HEK293 (cell line): Measurements from ENCODE around the gene RIN2.

ENCODE experiments used
- HOXA7 ChIP-seq: sonication (generic); formaldehyde crosslinking; IDR thresholded peaks from 2 replicates; pipeline ENCODE4 v1.8.1; 2022; ENCODE audit warnings: missing genetic modification reagents, borderline replicate concordance
- SP2 ChIP-seq: fragments of 450-650 bp; formaldehyde crosslinking; IDR thresholded peaks from 2 replicates; pipeline ENCODE4 v1.5.1; 2016; ENCODE audit warnings: missing biosample characterization, missing genetic modification characterization
- ZBTB1 ChIP-seq: fragments of 450-650 bp; formaldehyde crosslinking; IDR thresholded peaks from 2 replicates; pipeline ENCODE4 v1.5.1; 2016; ENCODE audit warnings: missing biosample characterization, missing genetic modification characterization
- ZEB2 ChIP-seq: fragments of 450-650 bp; formaldehyde crosslinking; IDR thresholded peaks from 2 replicates; pipeline ENCODE4 v1.5.1; 2016; ENCODE audit warnings: missing biosample characterization, missing genetic modification characterization
- ZNF146 ChIP-seq: fragments of 450-650 bp; formaldehyde crosslinking; IDR thresholded peaks from 2 replicates; pipeline ENCODE4 v1.5.1; 2016; ENCODE audit warnings: missing biosample characterization, missing genetic modification characterization
- ZNF274 ChIP-seq, 2 experiments: fragments of 200-500 bp in 1 of 2; fragments of 450-650 bp in 1 of 2; sonication (Bioruptor generic) in 1 of 2; formaldehyde crosslinking in 1 of 2; IDR thresholded peaks; 2 replicates each; pipeline versions ENCODE4 v1.5.1 to v1.6.1; 2014 to 2016; ENCODE audit warnings: borderline replicate concordance in 1 of 2, inconsistent platforms in 1 of 2, low read length in 1 of 2, missing biosample characterization in 1 of 2, missing genetic modification characterization in 1 of 2
- TF ChIP-seq, protein P1 (sequence below): fragments of 450-650 bp; formaldehyde crosslinking; IDR thresholded peaks from 2 replicates; pipeline ENCODE4 v1.5.1; 2016; ENCODE audit warnings: missing biosample characterization, missing genetic modification characterization
- TF ChIP-seq, protein P2 (sequence below): fragments of 450-650 bp; formaldehyde crosslinking; IDR thresholded peaks from 2 replicates; pipeline ENCODE4 v1.5.1; 2016; ENCODE audit warnings: missing biosample characterization, missing genetic modification characterization

DNA sequence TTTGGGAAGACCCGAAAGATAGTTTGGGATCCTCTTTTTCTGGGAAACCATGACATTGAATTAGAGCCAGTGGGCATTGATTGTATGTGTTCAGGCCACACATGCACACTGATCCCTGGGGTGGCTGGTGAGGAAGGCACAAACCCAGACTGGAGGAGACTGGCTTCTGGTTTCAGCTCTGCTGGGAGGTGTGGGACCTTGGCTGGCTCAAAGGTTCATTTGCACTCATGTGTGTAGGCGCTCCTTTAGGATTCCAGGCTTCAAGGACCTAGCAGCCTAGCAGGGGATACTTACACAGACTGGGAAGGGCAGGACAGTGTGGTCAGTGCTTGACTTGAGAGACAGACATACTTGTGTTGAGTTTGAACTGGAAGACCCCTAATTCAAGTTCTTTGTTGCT, 7.2 kb downstream of the RIN2 start:
- TF ChIP-seq ZNF146 (tag by site-specific recombination) (no peak), ZEB2 (no peak), HOXA7 (CRISPR knock-in tag) (no peak), ZBTB1 (tag by site-specific recombination) (no peak), SP2 (tag by site-specific recombination) (no peak), ZNF274 (IDR thresholded peaks at IDR 0.05; ENCODE audit: low read length) (no peak), ZNF274 (tag by site-specific recombination; IDR thresholded peaks at IDR 0.05; ENCODE audit: borderline replicate concordance) (no peak)
- TF ChIP-seq, protein P1, sequence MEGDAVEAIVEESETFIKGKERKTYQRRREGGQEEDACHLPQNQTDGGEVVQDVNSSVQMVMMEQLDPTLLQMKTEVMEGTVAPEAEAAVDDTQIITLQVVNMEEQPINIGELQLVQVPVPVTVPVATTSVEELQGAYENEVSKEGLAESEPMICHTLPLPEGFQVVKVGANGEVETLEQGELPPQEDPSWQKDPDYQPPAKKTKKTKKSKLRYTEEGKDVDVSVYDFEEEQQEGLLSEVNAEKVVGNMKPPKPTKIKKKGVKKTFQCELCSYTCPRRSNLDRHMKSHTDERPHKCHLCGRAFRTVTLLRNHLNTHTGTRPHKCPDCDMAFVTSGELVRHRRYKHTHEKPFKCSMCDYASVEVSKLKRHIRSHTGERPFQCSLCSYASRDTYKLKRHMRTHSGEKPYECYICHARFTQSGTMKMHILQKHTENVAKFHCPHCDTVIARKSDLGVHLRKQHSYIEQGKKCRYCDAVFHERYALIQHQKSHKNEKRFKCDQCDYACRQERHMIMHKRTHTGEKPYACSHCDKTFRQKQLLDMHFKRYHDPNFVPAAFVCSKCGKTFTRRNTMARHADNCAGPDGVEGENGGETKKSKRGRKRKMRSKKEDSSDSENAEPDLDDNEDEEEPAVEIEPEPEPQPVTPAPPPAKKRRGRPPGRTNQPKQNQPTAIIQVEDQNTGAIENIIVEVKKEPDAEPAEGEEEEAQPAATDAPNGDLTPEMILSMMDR (tag by site-specific recombination), result no peak
- TF ChIP-seq, protein P2, sequence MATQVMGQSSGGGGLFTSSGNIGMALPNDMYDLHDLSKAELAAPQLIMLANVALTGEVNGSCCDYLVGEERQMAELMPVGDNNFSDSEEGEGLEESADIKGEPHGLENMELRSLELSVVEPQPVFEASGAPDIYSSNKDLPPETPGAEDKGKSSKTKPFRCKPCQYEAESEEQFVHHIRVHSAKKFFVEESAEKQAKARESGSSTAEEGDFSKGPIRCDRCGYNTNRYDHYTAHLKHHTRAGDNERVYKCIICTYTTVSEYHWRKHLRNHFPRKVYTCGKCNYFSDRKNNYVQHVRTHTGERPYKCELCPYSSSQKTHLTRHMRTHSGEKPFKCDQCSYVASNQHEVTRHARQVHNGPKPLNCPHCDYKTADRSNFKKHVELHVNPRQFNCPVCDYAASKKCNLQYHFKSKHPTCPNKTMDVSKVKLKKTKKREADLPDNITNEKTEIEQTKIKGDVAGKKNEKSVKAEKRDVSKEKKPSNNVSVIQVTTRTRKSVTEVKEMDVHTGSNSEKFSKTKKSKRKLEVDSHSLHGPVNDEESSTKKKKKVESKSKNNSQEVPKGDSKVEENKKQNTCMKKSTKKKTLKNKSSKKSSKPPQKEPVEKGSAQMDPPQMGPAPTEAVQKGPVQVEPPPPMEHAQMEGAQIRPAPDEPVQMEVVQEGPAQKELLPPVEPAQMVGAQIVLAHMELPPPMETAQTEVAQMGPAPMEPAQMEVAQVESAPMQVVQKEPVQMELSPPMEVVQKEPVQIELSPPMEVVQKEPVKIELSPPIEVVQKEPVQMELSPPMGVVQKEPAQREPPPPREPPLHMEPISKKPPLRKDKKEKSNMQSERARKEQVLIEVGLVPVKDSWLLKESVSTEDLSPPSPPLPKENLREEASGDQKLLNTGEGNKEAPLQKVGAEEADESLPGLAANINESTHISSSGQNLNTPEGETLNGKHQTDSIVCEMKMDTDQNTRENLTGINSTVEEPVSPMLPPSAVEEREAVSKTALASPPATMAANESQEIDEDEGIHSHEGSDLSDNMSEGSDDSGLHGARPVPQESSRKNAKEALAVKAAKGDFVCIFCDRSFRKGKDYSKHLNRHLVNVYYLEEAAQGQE (tag by site-specific recombination), result no peak
